HUES64 (cell line): ENCODE results near the gene PCDH1.
A peak's percentile ranks its signal among the peaks of the same experiment; 100 is the strongest.
"Not testable (repeated sequence)": the region's sequence is repeated elsewhere in the genome, so short reads cannot be mapped to it uniquely, and the experiment has no call there.

Source experiments
- H3K27ac ChIP-seq: 2 replicates; pipeline ENCODE4 v1.7.0; 2013; ENCODE audit warnings: low read depth, low read length, inconsistent platforms
- H3K27me3 ChIP-seq: 2 replicates; pipeline ENCODE4 v1.6.1; 2013; ENCODE audit warnings: mild to moderate bottlenecking, low read length; ENCODE audit not compliant: insufficient read depth
- H3K36me3 ChIP-seq: 2 replicates; pipeline ENCODE4 v1.6.1; 2013; ENCODE audit warnings: mild to moderate bottlenecking, low read length; ENCODE audit not compliant: insufficient read depth
- H3K4me1 ChIP-seq: 2 replicates; pipeline ENCODE4 v1.6.1; 2013; ENCODE audit warnings: mild to moderate bottlenecking, low read length, moderate library complexity; ENCODE audit not compliant: insufficient read depth
- H3K4me3 ChIP-seq: 2 replicates; pipeline ENCODE4 v1.5.1; 2013; ENCODE audit warnings: mild to moderate bottlenecking, low read length, moderate library complexity
- H3K9ac ChIP-seq: 2 replicates; pipeline ENCODE4 v1.6.1; 2013; ENCODE audit warnings: mild to moderate bottlenecking, low read depth, low read length
- H3K9me3 ChIP-seq: 2 replicates; pipeline ENCODE4 v1.6.1; 2013; ENCODE audit warnings: low read depth, low read length; ENCODE audit not compliant: insufficient read depth
- WGBS: fragments of 150-250, 120-280 bp; methylation state at CpG from one replicate; pipeline ENCODE4 v1.1.7; 2013; ENCODE audit warnings: missing lambda C conversion rate; 5-methylcytosine and 5-hydroxymethylcytosine counted together

Gene PCDH1

GRCh38 chr5:141825241-141825671 lies 53.0 kb downstream of the PCDH1 start:
- Histone ChIP-seq H3K27me3 (no peaks in the 10 kb centered on the region), H3K27ac (no peak overlapping the region), H3K4me3 (no peak overlapping the region), H3K9ac (no peak overlapping the region), H3K9me3 (no peaks in the 10 kb centered on the region), H3K36me3 (no peaks in the 10 kb centered on the region), H3K4me1 (peaks cover 26% of the 10 kb centered on the region)
- 37% methylated on average over 10 of the region's 10 CpGs for WGBS

GRCh38 chr5:141824717-141825116 lies 53.5 kb downstream of the PCDH1 start:
- no peak overlapping the region for H3K4me3 ChIP-seq
- H3K27me3 ChIP-seq: no peaks in the 10 kb centered on the region
- H3K27ac ChIP-seq: no peak overlapping the region

GRCh38 chr5:141823056-141823455 lies 55.2 kb downstream of the PCDH1 start:
- H3K4me1 ChIP-seq: peaks cover 26% of the 10 kb centered on the region
- 90% methylated on average over 3 of the region's 3 CpGs for WGBS
- no peak overlapping the region for H3K9ac ChIP-seq
- no peak overlapping the region for H3K27ac ChIP-seq
- no peak overlapping the region for H3K4me3 ChIP-seq
- no peaks in the 10 kb centered on the region for H3K9me3 ChIP-seq
- no peaks in the 10 kb centered on the region for H3K36me3 ChIP-seq
- H3K27me3 ChIP-seq: no peaks in the 10 kb centered on the region

More at GRCh38 chr5:141824717-141825116, 53.5 kb downstream of the PCDH1 start:
- Histone ChIP-seq H3K36me3 (no peaks in the 10 kb centered on the region), H3K9ac (no peak overlapping the region), H3K4me1 (peaks cover 26% of the 10 kb centered on the region), H3K9me3 (no peaks in the 10 kb centered on the region)
- 81% methylated on average over 3 of the region's 3 CpGs for WGBS

GRCh38 chr5:141822144-141822543 lies 56.1 kb downstream of the PCDH1 start:
- no peaks in the 10 kb centered on the region for H3K36me3 ChIP-seq
- H3K9me3 ChIP-seq: no peaks in the 10 kb centered on the region
- peaks cover 34% of the 10 kb centered on the region for H3K4me1 ChIP-seq
- H3K27me3 ChIP-seq: no peaks in the 10 kb centered on the region
- H3K4me3 ChIP-seq: no peak overlapping the region
- no peak overlapping the region for H3K9ac ChIP-seq
- WGBS: 75% methylated on average over 2 of the region's 2 CpGs
- H3K27ac ChIP-seq: no peak overlapping the region

- WGBS: 77% methylated on average over 3 of the region's 3 CpGs
- H3K36me3 ChIP-seq: no peaks in the 10 kb centered on the region
- H3K27me3 ChIP-seq: no peaks in the 10 kb centered on the region
- peak overlapping the region; percentile 65; the same call in 1 of the 2 replicates for H3K27ac ChIP-seq
- no peak overlapping the region for H3K9ac ChIP-seq
- H3K4me1 ChIP-seq: peaks cover 37% of the 10 kb centered on the region
- no peaks in the 10 kb centered on the region for H3K9me3 ChIP-seq
- H3K4me3 ChIP-seq: no peak overlapping the region
Observed at GRCh38 chr5:141821430-141821925, 56.7 kb downstream of the PCDH1 start.

GRCh38 chr5:141820686-141821085 lies 57.5 kb downstream of the PCDH1 start:
- not testable (repeated sequence) for H3K9me3 ChIP-seq, H3K9ac ChIP-seq, H3K36me3 ChIP-seq, H3K27ac ChIP-seq, H3K27me3 ChIP-seq, H3K4me3 ChIP-seq
- 95% methylated on average over 15 of the region's 15 CpGs for whole genome bisulfite sequencing
- H3K4me1 ChIP-seq: peaks cover 41% of the 10 kb centered on the region

GRCh38 chr5:141817631-141818030 lies 60.6 kb downstream of the PCDH1 start:
- Histone ChIP-seq H3K9ac (no peak overlapping the region), H3K4me3 (no peak overlapping the region), H3K4me1 (peaks cover 50% of the 10 kb centered on the region), H3K36me3 (no peaks in the 10 kb centered on the region), H3K27me3 (no peaks in the 10 kb centered on the region), H3K9me3 (no peaks in the 10 kb centered on the region), H3K27ac (peak overlapping the region; percentile 80; the same call in 1 of the 2 replicates)
- WGBS: 77% methylated on average over 5 of the region's 6 CpGs

- Histone ChIP-seq H3K27me3 (no peaks in the 10 kb centered on the region), H3K4me1 (peaks cover 54% of the 10 kb centered on the region), H3K27ac (peak overlapping the region; percentile 84), H3K4me3 (no peak overlapping the region), H3K9me3 (no peaks in the 10 kb centered on the region), H3K36me3 (no peaks in the 10 kb centered on the region), H3K9ac (0 out of 2 replicates have a peak overlapping the region, but pooled peaks have one; percentile 3)
- under 1% methylated on average over 10 of the region's 11 CpGs for WGBS
Observed at GRCh38 chr5:141816598-141817399, 61.4 kb downstream of the PCDH1 start.

- Histone ChIP-seq H3K9ac (peak overlapping the region; percentile 50), H3K36me3 (no peaks in the 10 kb centered on the region), H3K4me1 (peaks cover 46% of the 10 kb centered on the region), H3K27me3 (no peaks in the 10 kb centered on the region), H3K27ac (peak overlapping the region; percentile 84), H3K9me3 (no peaks in the 10 kb centered on the region), H3K4me3 (no peak overlapping the region)
- 90% methylated on average over 2 of the region's 3 CpGs for WGBS
Observed at GRCh38 chr5:141815796-141816180, 62.4 kb downstream of the PCDH1 start.

GRCh38 chr5:141815051-141815795 lies 63.0 kb downstream of the PCDH1 start:
- H3K4me1 ChIP-seq: peaks cover 46% of the 10 kb centered on the region
- H3K27me3 ChIP-seq: no peaks in the 10 kb centered on the region
- H3K36me3 ChIP-seq: no peaks in the 10 kb centered on the region
- H3K27ac ChIP-seq: no peak overlapping the region; the same call in 1 of the 2 replicates
- H3K9me3 ChIP-seq: no peaks in the 10 kb centered on the region
- H3K4me3 ChIP-seq: no peak overlapping the region
- H3K9ac ChIP-seq: no peak overlapping the region
